BLaER1 treated with 17β-estradiol and CSF1 and Interleukin-3, amounts not matched to agents 10 nM and 100 nM (cell line): ENCODE results near the gene PFKFB3.
A peak's percentile ranks its signal among the peaks of the same experiment; 100 is the strongest.
"Not testable (repeated sequence)": the region's sequence is repeated elsewhere in the genome, so short reads cannot be mapped to it uniquely, and the experiment has no call there.

Source experiments
- H3K27ac ChIP-seq, 11 experiments: shearing (Covaris generic); formaldehyde crosslinking; 2 replicates each; pipeline ENCODE4 v1.8.1; 2022
- H3K27me3 ChIP-seq, 11 experiments: shearing (Covaris generic); formaldehyde crosslinking; 2 replicates each; pipeline ENCODE4 v1.8.1; 2022
- H3K36me3 ChIP-seq, 11 experiments: shearing (Covaris generic); formaldehyde crosslinking; 2 replicates each; pipeline ENCODE4 v1.8.1; 2022
- H3K4me1 ChIP-seq, 10 experiments: shearing (Covaris generic); formaldehyde crosslinking; 2 replicates each; pipeline ENCODE4 v1.8.1; 2022
- H3K4me2 ChIP-seq, 11 experiments: shearing (Covaris generic); formaldehyde crosslinking; 2 replicates each; pipeline ENCODE4 v1.8.1; 2022
- H3K4me3 ChIP-seq, 10 experiments: shearing (Covaris generic); formaldehyde crosslinking; 2 replicates each; pipeline ENCODE4 v1.8.1; 2022
- H3K9ac ChIP-seq, 11 experiments: shearing (Covaris generic); formaldehyde crosslinking; 2 replicates each; pipeline ENCODE4 v1.8.1; 2022
- H3K9me3 ChIP-seq, 11 experiments: shearing (Covaris generic); formaldehyde crosslinking; replicated peaks in 1 of 11; 2 replicates each; pipeline ENCODE4 v1.8.1; 2022
- H4K20me1 ChIP-seq, 11 experiments: shearing (Covaris generic); formaldehyde crosslinking; 2 replicates each; pipeline ENCODE4 v1.8.1; 2022
- Cebpa-rat ChIP-seq, 11 experiments: shearing (Covaris generic); IDR thresholded peaks; 2 replicates each; pipeline ENCODE4 v1.8.1; 2022

PFKFB3 gene

DNA sequence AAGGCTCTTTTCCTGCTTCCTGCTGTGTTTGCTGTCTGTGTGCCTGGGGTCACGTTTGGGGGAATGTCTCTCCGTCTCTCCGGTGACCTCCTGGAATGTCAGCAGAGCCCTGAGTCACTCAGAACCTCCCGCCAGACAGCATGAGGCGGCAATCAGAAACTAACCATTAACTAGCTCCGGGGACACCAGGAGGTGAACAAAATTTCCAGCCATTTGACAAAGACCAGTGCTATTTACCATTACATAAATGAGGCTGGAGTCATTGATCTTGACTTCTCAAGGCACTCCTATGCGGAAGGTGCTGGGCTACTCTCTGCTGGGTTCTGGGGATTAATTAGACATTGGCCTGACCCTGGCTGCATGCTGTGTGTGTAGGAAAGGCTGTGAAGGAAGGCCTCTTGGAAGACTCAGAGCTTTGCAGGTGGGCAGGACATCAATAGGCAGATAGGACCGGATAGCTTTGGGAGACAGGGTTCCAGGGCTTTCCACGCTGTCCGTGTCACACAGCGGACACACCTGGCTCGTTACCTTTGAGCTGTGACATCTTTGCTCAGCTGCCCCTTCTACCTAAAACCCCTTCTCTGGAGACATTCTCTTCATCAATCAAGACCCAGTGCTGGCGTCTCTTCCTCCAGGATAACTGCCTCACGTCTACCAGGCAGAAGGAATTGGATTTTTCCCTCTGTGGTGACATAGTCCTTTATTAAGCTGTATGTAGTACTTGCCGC lies 77.0 kb downstream of the PFKFB3 start:
- Histone ChIP-seq H3K9ac (no peak overlapping the region), H3K27ac (no peak overlapping the region), H3K27me3 (no peaks in the 10 kb centered on the region), H3K4me3 (no peak overlapping the region), H4K20me1 (no peaks in the 10 kb centered on the region), H3K9me3 (peaks cover 6 to 18% (median 15%) of the 10 kb centered on the region in 11 experiments; a peak in 17 of 22 replicates), H3K4me1 (peaks cover 5 to 45% (median 15%) of the 10 kb centered on the region in 10 experiments; a peak in 19 of 20 replicates), H3K36me3 (peaks cover 0 to 25% (median 0%) of the 10 kb centered on the region in 11 experiments; a peak in 7 of 22 replicates), H3K4me2 (peak overlapping the region in 3 of 11 experiments; percentile 53 to 66 (median 64); a peak in 6 of 22 replicates)
- TF ChIP-seq Cebpa-rat (IDR thresholded peaks at IDR 0.05) = no peak

DNA sequence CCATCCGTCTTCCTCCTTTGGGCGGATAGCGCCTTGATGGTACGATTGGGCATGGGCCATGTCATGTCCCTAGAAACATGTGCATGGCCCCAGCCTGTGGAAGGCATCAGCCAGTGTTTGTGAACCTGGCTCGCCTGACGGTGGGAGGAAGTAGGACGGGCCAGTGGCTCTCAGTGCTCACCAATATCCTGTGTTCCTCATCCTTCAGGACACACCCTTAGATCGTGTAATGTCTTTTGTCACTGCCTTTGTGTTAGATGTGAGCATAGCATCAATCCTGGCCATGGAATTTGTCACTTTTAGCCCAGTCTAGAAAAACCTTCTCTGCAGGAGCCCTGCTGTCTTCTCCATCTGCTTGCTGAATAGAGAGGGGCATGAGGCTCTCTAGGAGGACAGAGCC lies 77.6 kb downstream of the PFKFB3 start:
- peaks cover 0 to 25% (median 0%) of the 10 kb centered on the region in 11 experiments; a peak in 7 of 22 replicates for H3K36me3 ChIP-seq
- no peaks in the 10 kb centered on the region for H4K20me1 ChIP-seq
- peak overlapping the region in 3 of 11 experiments; percentile 53 to 66 (median 64); a peak in 6 of 22 replicates for H3K4me2 ChIP-seq
- H3K27me3 ChIP-seq = no peaks in the 10 kb centered on the region
- no peak overlapping the region for H3K9ac ChIP-seq
- H3K4me1 ChIP-seq = peaks cover under 1 to 40% (median 10%) of the 10 kb centered on the region in 10 experiments; a peak in 19 of 20 replicates
- TF ChIP-seq Cebpa-rat (IDR thresholded peaks at IDR 0.05) = no peak
- peaks cover 6 to 18% (median 12%) of the 10 kb centered on the region in 11 experiments; a peak in 17 of 22 replicates for H3K9me3 ChIP-seq
- H3K27ac ChIP-seq = no peak overlapping the region
- no peak overlapping the region for H3K4me3 ChIP-seq

DNA sequence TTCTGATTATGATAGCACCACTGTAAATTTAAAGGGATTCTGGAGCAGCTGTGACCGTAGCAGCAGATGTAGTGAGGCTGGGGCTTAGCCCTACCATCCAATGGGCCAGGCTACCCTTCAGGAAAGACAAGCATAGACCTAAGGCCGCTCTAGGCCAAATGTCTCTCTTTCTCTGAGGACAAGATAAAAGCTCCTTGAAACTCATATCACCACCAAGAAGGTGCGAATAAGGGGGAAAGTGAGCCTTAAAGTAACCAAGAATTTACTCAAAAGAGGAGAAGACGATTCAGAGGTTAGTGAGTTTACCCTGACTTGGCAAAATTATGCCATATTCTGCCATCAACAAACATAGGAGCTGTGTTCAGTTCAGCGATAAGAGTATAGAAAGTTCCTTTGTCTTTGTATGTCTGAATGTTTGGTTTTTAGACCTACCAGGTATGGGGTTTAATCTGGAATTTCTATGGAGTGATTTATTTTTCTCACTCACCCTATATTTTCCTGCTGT lies 79.8 kb downstream of the PFKFB3 start:
- Histone ChIP-seq H3K9ac (no peak overlapping the region), H3K36me3 (peaks cover 0 to 39% (median 0%) of the 10 kb centered on the region in 11 experiments; a peak in 6 of 22 replicates), H3K9me3 (peaks cover under 1 to 17% (median 10%) of the 10 kb centered on the region in 11 experiments; a peak in 16 of 22 replicates), H3K4me2 (no peak overlapping the region), H3K4me1 (peaks cover 0 to 20% (median 2%) of the 10 kb centered on the region in 10 experiments; a peak in 9 of 20 replicates), H3K27ac (no peak overlapping the region), H3K27me3 (no peaks in the 10 kb centered on the region), H3K4me3 (no peak overlapping the region), H4K20me1 (no peaks in the 10 kb centered on the region)
- TF ChIP-seq Cebpa-rat (IDR thresholded peaks at IDR 0.05) = no peak

DNA sequence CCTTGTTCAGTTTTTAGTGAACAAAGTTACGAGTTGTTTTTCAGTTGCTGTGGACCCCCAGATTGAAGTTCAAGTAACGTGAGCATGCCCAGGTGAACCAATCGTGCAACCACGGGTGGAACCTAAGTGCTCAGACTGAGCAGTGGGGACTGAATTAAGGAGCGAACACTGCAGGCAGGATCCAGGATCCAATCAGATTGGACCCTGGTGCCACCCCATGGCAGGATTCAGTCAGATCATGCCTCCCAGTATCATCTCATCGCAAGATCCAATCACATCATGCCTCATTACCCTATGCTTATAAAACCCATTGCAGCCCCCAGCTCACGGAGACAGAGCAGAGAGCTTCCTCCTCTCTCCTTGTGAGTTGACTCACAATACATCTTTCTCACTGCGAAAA lies 80.9 kb downstream of the PFKFB3 start:
- Histone ChIP-seq H3K27me3 (no peaks in the 10 kb centered on the region), H3K4me2 (no peak overlapping the region), H3K9ac (no peak overlapping the region), H3K27ac (no peak overlapping the region), H3K9me3 (peaks cover 0 to 12% (median under 1%) of the 10 kb centered on the region in 11 experiments; a peak in 3 of 22 replicates), H4K20me1 (no peaks in the 10 kb centered on the region), H3K4me1 (peaks cover 0 to 20% (median 2%) of the 10 kb centered on the region in 10 experiments; a peak in 9 of 20 replicates), H3K4me3 (no peak overlapping the region), H3K36me3 (peaks cover 0 to 31% (median 0%) of the 10 kb centered on the region in 11 experiments; a peak in 5 of 22 replicates)
- TF ChIP-seq Cebpa-rat (IDR thresholded peaks at IDR 0.05) = no peak

DNA sequence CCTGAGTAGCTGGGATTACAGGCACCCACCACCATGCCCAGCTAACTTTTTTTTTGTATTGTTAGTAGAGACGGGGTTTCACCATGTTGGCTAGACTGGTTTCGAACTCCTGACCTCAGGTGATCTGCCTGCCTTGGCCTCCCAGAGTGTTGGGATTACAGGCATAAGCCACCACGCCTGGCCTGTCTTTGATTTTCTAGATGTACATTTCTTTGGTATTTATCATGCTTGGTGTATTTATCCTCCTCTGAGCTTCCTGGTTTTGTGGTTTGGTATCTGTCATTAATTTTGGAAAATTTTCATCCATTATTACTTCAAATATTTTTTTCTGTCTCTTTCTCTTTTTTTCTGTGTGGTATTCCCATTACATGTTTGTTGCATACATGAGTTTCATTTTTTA lies 87.9 kb downstream of the PFKFB3 start:
- Histone ChIP-seq H3K9me3 (peaks cover 7 to 30% (median 14%) of the 10 kb centered on the region in 11 experiments; a peak in 15 of 22 replicates), H3K4me2 (peak overlapping the region in 2 of 11 experiments; percentile 40 to 61; a peak in 4 of 22 replicates), H3K4me1 (peaks cover 0 to 30% (median 3%) of the 10 kb centered on the region in 10 experiments; a peak in 12 of 20 replicates), H3K36me3 (peaks cover 0 to 18% (median 0%) of the 10 kb centered on the region in 11 experiments; a peak in 5 of 22 replicates), H3K27ac (peak overlapping the region in 1 of 11 experiments; percentile 10; a peak in 1 of 22 replicates)
- H3K9ac ChIP-seq, H3K4me3 ChIP-seq, H4K20me1 ChIP-seq, H3K27me3 ChIP-seq: not testable (repeated sequence)

DNA sequence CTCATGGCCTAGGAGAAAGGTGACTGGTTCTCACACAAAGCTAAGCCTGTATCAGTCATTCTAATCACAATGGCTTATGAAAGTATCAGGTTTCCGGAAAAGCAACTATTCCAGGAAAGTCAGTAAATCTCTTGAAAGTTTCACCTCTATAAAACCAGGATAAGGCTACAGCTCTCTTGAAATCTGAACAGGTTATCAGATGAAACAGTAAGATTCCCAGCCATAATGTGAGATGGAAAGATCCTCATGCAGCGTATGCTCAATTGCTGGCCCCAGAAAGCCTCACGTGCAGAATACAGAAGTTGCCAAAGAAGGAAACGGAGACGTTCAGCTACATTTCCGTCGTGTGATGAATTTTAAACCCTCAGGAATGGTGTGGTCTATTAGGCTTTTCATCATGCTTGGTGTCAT lies 90.0 kb downstream of the PFKFB3 start:
- Histone ChIP-seq H3K9me3 (peaks cover 7 to 21% (median 14%) of the 10 kb centered on the region in 11 experiments; a peak in 15 of 22 replicates), H3K4me3 (no peak overlapping the region), H3K27me3 (no peaks in the 10 kb centered on the region), H3K4me2 (peak overlapping the region in 1 of 11 experiments; percentile 27; a peak in 1 of 22 replicates), H3K36me3 (peaks cover 0 to 5% (median 0%) of the 10 kb centered on the region in 11 experiments; a peak in 5 of 22 replicates), H3K27ac (no peak overlapping the region), H3K4me1 (peaks cover 0 to 51% (median 8%) of the 10 kb centered on the region in 10 experiments; a peak in 13 of 20 replicates), H3K9ac (no peak overlapping the region), H4K20me1 (no peaks in the 10 kb centered on the region)
- no peak for TF ChIP-seq Cebpa-rat (IDR thresholded peaks at IDR 0.05)

DNA sequence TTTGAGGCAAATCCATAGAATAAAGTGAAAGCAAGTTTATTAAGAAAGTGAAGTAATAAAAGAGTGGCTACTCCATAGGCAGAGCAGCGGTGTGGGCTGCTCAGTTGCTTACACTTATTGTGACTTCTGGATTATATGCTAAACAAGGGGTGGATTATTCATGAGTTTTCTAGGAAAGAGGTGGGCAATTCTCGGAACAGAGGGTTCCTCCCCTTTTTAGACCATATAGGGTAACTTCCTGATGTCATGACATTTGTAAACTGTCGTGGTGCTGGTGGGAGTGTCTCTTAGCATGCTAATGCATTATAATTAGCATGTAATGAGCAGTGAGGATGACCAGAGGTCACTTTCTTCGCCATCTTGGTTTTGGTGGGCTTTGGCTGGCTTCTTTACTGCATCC lies 93.7 kb downstream of the PFKFB3 start:
- Histone ChIP-seq H3K4me1 (peaks cover 29 to 74% (median 35%) of the 10 kb centered on the region in 10 experiments), H3K4me2 (peak overlapping the region in 1 of 11 experiments; percentile 86; a peak in 3 of 22 replicates), H3K9me3 (peaks cover 7 to 21% (median 14%) of the 10 kb centered on the region in 11 experiments; a peak in 15 of 22 replicates)
- not testable (repeated sequence) for H3K4me3 ChIP-seq, H3K27me3 ChIP-seq, H4K20me1 ChIP-seq, H3K9ac ChIP-seq, H3K36me3 ChIP-seq, H3K27ac ChIP-seq

DNA sequence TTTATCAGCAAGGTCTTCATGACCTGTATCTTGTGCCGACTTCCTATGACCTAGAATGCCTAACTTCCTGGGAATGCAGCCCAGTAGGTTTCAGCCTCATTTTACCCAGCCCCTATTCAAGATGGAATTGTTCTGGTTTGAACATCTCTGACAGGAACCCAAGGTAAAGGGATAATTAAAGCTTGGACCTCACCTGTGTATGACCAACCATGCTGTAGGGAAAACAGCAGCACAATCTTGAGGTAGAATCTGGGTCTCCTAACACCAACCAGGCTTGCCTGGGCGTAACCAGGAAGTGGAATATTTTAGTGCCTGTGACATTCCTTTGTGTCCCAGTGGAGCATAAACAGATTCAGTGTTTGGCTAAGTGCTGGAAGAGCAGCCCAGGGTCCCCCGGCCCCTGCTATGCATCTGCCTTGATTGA lies 94.1 kb downstream of the PFKFB3 start:
- Histone ChIP-seq H3K4me1 (peaks cover 29 to 74% (median 38%) of the 10 kb centered on the region in 10 experiments), H3K9ac (no peak overlapping the region), H3K27ac (peak overlapping the region in 2 of 11 experiments; percentile 3 to 11; a peak in 1 of 22 replicates), H4K20me1 (no peaks in the 10 kb centered on the region), H3K4me2 (peak overlapping the region in 3 of 11 experiments; percentile 4 to 86 (median 27); a peak in 4 of 22 replicates), H3K4me3 (no peak overlapping the region), H3K27me3 (no peaks in the 10 kb centered on the region), H3K9me3 (peaks cover 7 to 21% (median 14%) of the 10 kb centered on the region in 11 experiments; a peak in 15 of 22 replicates), H3K36me3 (peaks cover 0 to 5% (median 0%) of the 10 kb centered on the region in 11 experiments; a peak in 5 of 22 replicates)
- TF ChIP-seq Cebpa-rat (IDR thresholded peaks at IDR 0.05) = no peak

DNA sequence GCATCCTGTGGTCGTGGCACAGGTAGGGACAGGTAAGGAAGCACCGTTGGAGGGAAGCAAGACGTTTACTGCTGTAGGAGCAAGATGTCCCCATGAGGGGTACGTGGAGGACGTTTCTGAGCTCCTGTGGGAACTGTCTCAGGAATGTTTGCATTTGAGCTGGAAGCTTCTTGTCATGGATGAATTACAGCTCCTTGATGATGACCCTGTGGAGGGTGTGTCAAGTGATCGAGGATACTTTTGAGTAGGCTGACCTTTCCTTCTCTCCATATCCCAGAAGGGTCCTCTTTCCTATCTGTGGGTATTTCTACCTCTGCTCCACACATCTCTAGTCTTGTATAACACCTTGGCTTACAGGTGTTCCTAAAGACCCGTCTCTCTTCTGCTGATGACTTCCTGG lies 94.8 kb downstream of the PFKFB3 start:
- Histone ChIP-seq H3K4me3 (no peak overlapping the region), H3K9ac (no peak overlapping the region), H3K27ac (peak overlapping the region in 2 of 11 experiments; percentile 18 to 34; a peak in 3 of 22 replicates), H3K36me3 (peaks cover 0 to 5% (median 0%) of the 10 kb centered on the region in 11 experiments; a peak in 5 of 22 replicates), H3K4me1 (peaks cover 29 to 74% (median 39%) of the 10 kb centered on the region in 10 experiments), H3K27me3 (no peaks in the 10 kb centered on the region), H3K4me2 (peak overlapping the region in 2 of 11 experiments; percentile 42 to 86; a peak in 3 of 22 replicates), H3K9me3 (peaks cover 7 to 21% (median 14%) of the 10 kb centered on the region in 11 experiments; a peak in 15 of 22 replicates), H4K20me1 (no peaks in the 10 kb centered on the region)
- no peak for TF ChIP-seq Cebpa-rat (IDR thresholded peaks at IDR 0.05)
